K562 (cell line): ENCODE results near the gene VPS35L. TPM values are rescaled to one million over a fixed set of nuclear protein-coding genes. Genes with fewer than 3 reads are reported as not detected.

ENCODE experiments used
- ATAC-seq: fragments of 200-7000 bp; cut with Tn5 transposase; 3 replicates; pipeline ENCODE4 v1.9.1; 2020; ENCODE audit warnings: moderate library complexity
- BruUV-seq: library from RNA; stranded (reverse); fragments of 400-500 nt; replicated peaks from 2 replicates; lab custom pipeline; 2021; lab: Mats Ljungman, UMichigan
- CTCF ChIA-PET: fragments of 300-600 bp; formaldehyde crosslinking; extraction: SDS; loops from one replicate; lab custom pipeline; 2021; ENCODE audit warnings: low intra/inter-chr PET ratio; lab: Yijun Ruan, JAX
- POLR2A ChIA-PET: fragments of 300-600, 350-650 bp; sonication (Branson Sonifier 250); formaldehyde crosslinking; extraction: SDS; loops from one replicate; lab custom pipeline; 2021; ENCODE audit warnings: antibody characterized with exemption, inconsistent platforms; lab: Yijun Ruan, JAX
- DNase-seq, 4 experiments: peaks; one replicate each; pipeline versions ENCODE4 v3.0.0 to v3.0.0-alpha.2; 2011 to 2018; ENCODE audit warnings: low spot score in 3 of 4, mixed read lengths in 3 of 4; ENCODE audit errors: extremely low read depth in 1 of 4
- FAIRE-seq: peaks from 2 replicates; lab custom pipeline; 2011; peaks lifted over from hg19 to GRCh38; lab: Jason Lieb, UNC
- H2AFZ ChIP-seq: 2 replicates; pipeline ENCODE4 v1.6.0; 2011; ENCODE audit warnings: low read depth, low read length, control low read depth, inconsistent platforms
- H3K27ac ChIP-seq: fragments of 200-600 bp; 3 replicates; pipeline ENCODE4 v1.8.0; 2011; ENCODE audit warnings: low read depth, mild to moderate bottlenecking, control low read depth, inconsistent platforms, low read length, moderate library complexity, mixed read lengths; ENCODE audit errors: extremely low read depth
- H3K27me3 ChIP-seq, 2 experiments: fragments of 300-600 bp in 1 of 2; 2 replicates in 1 of 2; 3 replicates in 1 of 2; pipeline versions ENCODE4 v1.6.0 to v1.8.0; 2011; ENCODE audit warnings: inconsistent platforms in 2 of 2, low read length in 2 of 2, mild to moderate bottlenecking in 1 of 2, mixed read lengths in 1 of 2, moderate library complexity in 1 of 2; ENCODE audit not compliant: control insufficient read depth in 2 of 2, insufficient read depth in 2 of 2
- H3K36me3 ChIP-seq: fragments of 300-600 bp; 3 replicates; pipeline ENCODE4 v1.8.0; 2011; ENCODE audit warnings: mild to moderate bottlenecking, low read length, inconsistent platforms; ENCODE audit not compliant: control insufficient read depth, insufficient read depth
- H3K4me1 ChIP-seq, 2 experiments: fragments of 200-600 bp in 1 of 2; replicated peaks in 1 of 2; 2 replicates in 1 of 2; 3 replicates in 1 of 2; pipeline versions ENCODE4 v1.5.1 to v1.8.0; 2011; ENCODE audit warnings: inconsistent platforms in 2 of 2, low read length in 2 of 2, mild to moderate bottlenecking in 1 of 2, mixed read lengths in 1 of 2, moderate library complexity in 1 of 2; ENCODE audit not compliant: control insufficient read depth in 2 of 2, insufficient read depth in 2 of 2
- H3K4me2 ChIP-seq: 2 replicates; pipeline ENCODE4 v1.6.1; 2011; ENCODE audit warnings: low read length, control low read depth, inconsistent platforms, mixed read lengths; ENCODE audit not compliant: insufficient read depth
- H3K4me3 ChIP-seq: fragments of 200-600 bp; sonication (generic), shearing (Covaris generic); 2 replicates; pipeline ENCODE4 v1.5.1; 2016; ENCODE audit warnings: control low read depth, inconsistent platforms
- H3K79me2 ChIP-seq: fragments of 200-600 bp; 3 replicates; pipeline ENCODE4 v1.8.0; 2011; ENCODE audit warnings: low read length, inconsistent platforms; ENCODE audit not compliant: control insufficient read depth, insufficient read depth
- H3K9ac ChIP-seq, 2 experiments: 2 replicates each; pipeline versions ENCODE4 v1.6.0 to v1.6.1; 2011; ENCODE audit warnings: low read depth in 2 of 2, low read length in 2 of 2, control low read depth in 1 of 2, inconsistent platforms in 1 of 2, mild to moderate bottlenecking in 1 of 2, mixed read lengths in 1 of 2; ENCODE audit not compliant: insufficient read depth in 1 of 2
- H3K9me1 ChIP-seq: one replicate; pipeline ENCODE4 v1.6.0; 2011; ENCODE audit warnings: inconsistent platforms, mild to moderate bottlenecking, low read length, moderate library complexity; ENCODE audit not compliant: control insufficient read depth, insufficient read depth
- H3K9me3 ChIP-seq: replicated peaks from 2 replicates; pipeline ENCODE4 v1.5.1; 2011; ENCODE audit warnings: low read depth, low read length, inconsistent platforms; ENCODE audit not compliant: control insufficient read depth, insufficient read depth
- H4K20me1 ChIP-seq: replicated peaks from 2 replicates; pipeline ENCODE4 v1.6.1; 2011; ENCODE audit warnings: low read length, inconsistent platforms, mixed read lengths; ENCODE audit not compliant: control insufficient read depth, insufficient read depth
- DMBX1 ChIP-seq: fragments of 250-450 bp; sonication (Bioruptor Pico); IDR thresholded peaks from 2 replicates; pipeline ENCODE4 v1.8.0; 2022; ENCODE audit warnings: inconsistent platforms, mild to moderate bottlenecking, moderate library complexity, borderline replicate concordance
- ETS1 ChIP-seq: conservative IDR thresholded peaks from 2 replicates; pipeline ENCODE4 v1.6.1; 2011; ENCODE audit warnings: low read depth, mild to moderate bottlenecking, low read length; ENCODE audit not compliant: control insufficient read depth
- HDAC8 ChIP-seq: fragments of 450-650 bp; IDR thresholded peaks from 2 replicates; pipeline ENCODE4 v1.6.1; 2016; ENCODE audit warnings: mild to moderate bottlenecking, missing genetic modification characterization, moderate library complexity, missing compliant biosample characterization
- JUNB ChIP-seq: fragments of 450-650 bp; formaldehyde crosslinking; conservative IDR thresholded peaks from 2 replicates; pipeline ENCODE4 v1.4.0; 2020; ENCODE audit warnings: mild to moderate bottlenecking
- SMARCA4 ChIP-seq: fragments of 450-650 bp; IDR thresholded peaks from 2 replicates; pipeline ENCODE4 v1.6.1; 2016
- TEAD4 ChIP-seq, 2 experiments: sonication (generic) in 1 of 2; formaldehyde crosslinking in 1 of 2; IDR thresholded peaks; 2 replicates each; pipeline versions ENCODE4 v1.6.1 to v1.8.0; 2012 to 2022; ENCODE audit warnings: borderline replicate concordance in 1 of 2, inconsistent platforms in 1 of 2, low read length in 1 of 2, mild to moderate bottlenecking in 1 of 2, missing genetic modification reagents in 1 of 2
- TRIM28 ChIP-seq: fragments of 450-650 bp; IDR thresholded peaks from 2 replicates; pipeline ENCODE4 v1.6.1; 2017
- ZNF766 ChIP-seq: fragments of 200-800 bp; sonication (Bioruptor generic); conservative IDR thresholded peaks from 2 replicates; pipeline ENCODE4 v1.6.1; 2016; ENCODE audit warnings: missing genetic modification characterization, missing compliant biosample characterization
- WGBS: fragments of 100-300 bp; shearing (Covaris generic); methylation state at CpG from one replicate; pipeline ENCODE4 v1.1.6; 2016; ENCODE audit warnings: low coverage, mixed read lengths; ENCODE audit not compliant: insufficient coverage; ENCODE audit errors: missing lambda C conversion rate; 5-methylcytosine and 5-hydroxymethylcytosine counted together
- in situ Hi-C: fragments of 300-500 bp; cut with MboI; formaldehyde crosslinking; loops from 4 replicates; pipeline ENCODE4 v1.15.0; 2018; ENCODE audit warnings: inconsistent platforms, mixed read lengths
- intact Hi-C: fragments of 100-400 bp; cut with micrococcal nuclease; formaldehyde crosslinking; loops from 2 replicates; pipeline ENCODE4 v1.14.2; 2022
- polyA plus RNA-seq, 8 experiments: library from polyadenylated mRNA; depleted of rRNA in 4 of 8; stranded (reverse) in 5 of 8; unstranded in 3 of 8; fragments of >200 nt; fragmentation: Nextera tagmentation in 2 of 8; fragmentation: Illumina TruSeq in 1 of 8; extraction: Ambion mirVana in 2 of 8; extraction: Trizol in 1 of 8; gene quantifications; 2 replicates each; pipeline versions ENCODE4 v1.2.1 to v1.2.3, GENCODE V29; 2011 to 2014; ENCODE audit warnings: inconsistent platforms in 1 of 8, missing spikeins in 1 of 8
- total RNA-seq, 7 experiments: library from RNA; depleted of rRNA in 6 of 7; stranded (reverse); fragments of >200 nt in 6 of 7; fragmentation: Illumina TruSeq in 2 of 7; extraction: Trizol in 2 of 7; gene quantifications; 2 replicates each; pipeline versions ENCODE4 v1.2.1 to v1.2.3, GENCODE V29; 2011 to 2021; ENCODE audit warnings: low replicate concordance in 1 of 7
- TF ChIP-seq, protein P1 (sequence below): fragments of 450-650 bp; IDR thresholded peaks from 2 replicates; pipeline ENCODE4 v1.7.0; 2016; ENCODE audit warnings: borderline replicate concordance

VPS35L gene
- total and polyA plus RNA-seq, 9 of the 15 experiments (the other 6 are each of a cell fraction or from before 2014, with no cell fraction given): 10.2 to 30.4 (median 20.1) TPM

DNA sequence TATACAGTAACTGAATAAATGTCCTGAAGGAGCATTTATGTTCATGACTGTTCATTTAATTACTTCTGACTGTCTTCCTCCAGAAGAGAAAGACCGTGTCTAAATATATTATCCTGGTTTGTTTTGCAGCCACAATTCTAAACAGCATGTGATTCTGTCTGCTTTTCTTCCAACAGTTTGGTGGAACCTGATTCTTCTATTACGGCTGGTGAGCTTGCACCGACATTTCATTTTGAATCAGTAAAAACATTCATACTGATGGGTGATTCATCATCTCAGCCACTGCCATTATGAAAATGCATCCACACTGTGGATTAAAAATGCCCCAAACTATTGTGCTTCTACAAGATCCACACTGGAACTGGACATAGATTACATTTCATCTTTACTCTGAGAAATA lies 145.6 kb downstream of the VPS35L start:
- 96% methylated on average over 3 of the region's 3 CpGs for WGBS
- ATAC-seq: no peak

More for the DNA sequence above, 145.6 kb downstream of the VPS35L start:
- POLR2A ChIA-PET: interaction anchor here (2.1 kb wide), 1 partner anchor 9 kb away, joined by 11 read pairs; no protein-coding TSS in a partner anchor
- intact Hi-C loops: no loop called here
- in situ Hi-C loops: no loop called here
- no peak for FAIRE-seq
- Histone ChIP-seq H3K4me3 (no peak overlapping the region), H3K9me3 (no peaks in the 10 kb centered on the region)
- TF ChIP-seq ETS1: no peak
- TF ChIP-seq JUNB (CRISPR knock-in tag): no peak
- TF ChIP-seq HDAC8: no peak
- no peak for TF ChIP-seq TEAD4 (IDR thresholded peaks at IDR 0.05; ENCODE audit: low read length)
- TF ChIP-seq TEAD4 (CRISPR knock-in tag; IDR thresholded peaks at IDR 0.05; ENCODE audit: borderline replicate concordance): no peak
- no peak for TF ChIP-seq ZNF766 (CRISPR knock-in tag)
- no peak for TF ChIP-seq SMARCA4
- TF ChIP-seq TRIM28: no peak
- TF ChIP-seq, protein P1, sequence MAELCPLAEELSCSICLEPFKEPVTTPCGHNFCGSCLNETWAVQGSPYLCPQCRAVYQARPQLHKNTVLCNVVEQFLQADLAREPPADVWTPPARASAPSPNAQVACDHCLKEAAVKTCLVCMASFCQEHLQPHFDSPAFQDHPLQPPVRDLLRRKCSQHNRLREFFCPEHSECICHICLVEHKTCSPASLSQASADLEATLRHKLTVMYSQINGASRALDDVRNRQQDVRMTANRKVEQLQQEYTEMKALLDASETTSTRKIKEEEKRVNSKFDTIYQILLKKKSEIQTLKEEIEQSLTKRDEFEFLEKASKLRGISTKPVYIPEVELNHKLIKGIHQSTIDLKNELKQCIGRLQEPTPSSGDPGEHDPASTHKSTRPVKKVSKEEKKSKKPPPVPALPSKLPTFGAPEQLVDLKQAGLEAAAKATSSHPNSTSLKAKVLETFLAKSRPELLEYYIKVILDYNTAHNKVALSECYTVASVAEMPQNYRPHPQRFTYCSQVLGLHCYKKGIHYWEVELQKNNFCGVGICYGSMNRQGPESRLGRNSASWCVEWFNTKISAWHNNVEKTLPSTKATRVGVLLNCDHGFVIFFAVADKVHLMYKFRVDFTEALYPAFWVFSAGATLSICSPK: no peak
- no peak for TF ChIP-seq DMBX1 (CRISPR knock-in tag)
- TF ChIP-seq, all 486 proteins: peak for 0
- Histone ChIP-seq H2AFZ (no peak overlapping the region), H3K36me3 (peaks cover 78% of the 10 kb centered on the region), H3K79me2 (no peaks in the 10 kb centered on the region; the same call in 1 of the 3 replicates), H3K4me1 (peaks cover 6 to 7% of the 10 kb centered on the region in 2 experiments; a peak in 4 of 5 replicates), H3K9ac (no peak overlapping the region), H4K20me1 (peaks cover 17% of the 10 kb centered on the region), H3K4me2 (no peak overlapping the region), H3K27me3 (no peaks in the 10 kb centered on the region), H3K27ac (no peak overlapping the region), H3K9me1 (no peaks in the 10 kb centered on the region)
- no peak for DNase-seq
- no TSS peak for BruUV-seq
- CTCF ChIA-PET: no interaction called here
